RWPE1 (cell line): ENCODE data around the gene LHFPL6.

Experiments
- CTCF ChIA-PET: fragments of 350-600 bp; sonication (Branson Sonifier 250); formaldehyde crosslinking; extraction: SDS; loops from one replicate; lab custom pipeline; 2021; lab: Yijun Ruan, JAX
- POLR2A ChIA-PET: fragments of 400-600 bp; formaldehyde crosslinking; extraction: SDS; loops from one replicate; lab custom pipeline; 2020; ENCODE audit warnings: antibody characterized with exemption; ENCODE audit not compliant: low non-redundant PET; lab: Yijun Ruan, JAX
- DNase-seq: peaks from one replicate; pipeline ENCODE4 v3.0.0; 2012; ENCODE audit warnings: low spot score
- H3K27ac ChIP-seq: fragments of 450-650 bp; 2 replicates; pipeline ENCODE4 v1.5.1; 2017
- CTCF ChIP-seq: fragments of 450-650 bp; conservative IDR thresholded peaks from 2 replicates; pipeline ENCODE4 v1.5.1; 2017; ENCODE audit warnings: low read depth, mild to moderate bottlenecking

Gene LHFPL6

DNA sequence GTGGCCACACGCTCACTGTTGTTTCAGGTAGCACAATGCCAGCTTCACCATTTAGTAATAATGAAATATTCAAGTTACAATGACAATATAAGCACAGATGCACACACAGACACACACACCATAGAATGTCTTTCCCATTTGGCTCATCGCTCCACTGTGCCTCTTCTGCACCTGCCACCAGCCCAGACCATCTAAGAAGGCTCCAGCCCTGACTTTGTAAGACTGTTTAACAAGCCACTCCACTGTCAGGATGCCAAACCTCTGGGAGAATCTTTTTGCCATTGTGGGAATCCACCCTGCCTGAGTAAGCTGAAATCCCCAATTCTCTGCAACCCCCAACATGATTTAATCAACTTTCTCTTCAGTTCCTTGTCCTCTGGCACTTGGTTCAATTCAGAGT, 60.6 kb downstream of the LHFPL6 start:
- TF ChIP-seq CTCF = no peak
- POLR2A ChIA-PET = no interaction called here
- CTCF ChIA-PET = no interaction called here
- DNase-seq = no peak
- H3K27ac ChIP-seq = no peak overlapping the region

GRCh38 chr13:39540929-39541605, 61.9 kb downstream of the LHFPL6 start:
- POLR2A ChIA-PET = no interaction called here
- CTCF ChIA-PET = no interaction called here
- no peak for DNase-seq
- no peak overlapping the region for H3K27ac ChIP-seq
- TF ChIP-seq CTCF = no peak

DNA sequence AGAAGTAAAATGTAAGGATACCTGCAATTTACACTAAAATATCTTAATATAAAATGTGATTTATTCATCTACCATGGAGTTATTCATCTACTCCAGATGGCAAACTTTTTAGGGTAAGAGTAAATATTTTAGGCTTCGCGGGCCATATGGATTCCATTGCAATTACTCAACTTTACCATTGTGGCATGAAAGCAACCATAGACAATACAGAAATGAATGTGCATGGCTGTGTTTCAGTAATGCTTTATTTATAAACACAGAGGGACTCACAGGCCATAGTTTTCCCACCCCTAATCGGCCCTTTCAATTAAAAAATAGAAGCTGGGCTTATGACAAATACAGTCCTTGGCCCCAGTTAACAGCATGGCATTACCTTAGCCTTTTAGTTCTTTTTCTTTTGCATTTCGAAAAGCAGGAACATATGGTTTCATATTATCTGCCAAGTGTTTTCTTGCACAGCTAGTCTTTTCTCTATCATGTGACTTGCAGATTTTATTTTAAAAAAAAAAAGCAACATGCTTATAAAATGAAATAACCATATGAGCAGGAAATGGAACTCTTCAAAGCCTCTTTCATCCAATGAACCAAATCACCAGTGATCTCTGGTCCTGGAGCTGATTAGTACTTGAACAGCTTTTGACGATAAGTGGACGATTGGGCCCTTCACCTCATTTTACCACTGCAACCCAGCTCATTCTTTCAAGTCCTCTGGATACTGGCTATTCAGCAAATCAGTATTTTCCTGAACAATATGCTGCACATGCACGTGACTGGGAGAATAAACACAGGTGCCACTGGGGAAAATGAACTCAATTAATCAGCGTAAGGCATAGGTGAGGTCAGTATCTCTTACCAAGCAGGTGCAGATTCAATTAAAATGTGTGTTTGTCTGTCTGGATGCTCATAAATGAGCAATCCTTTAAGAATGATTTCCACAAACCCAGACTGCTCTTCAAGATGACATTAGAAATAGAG, 63.9 kb downstream of the LHFPL6 start:
- ChIA-PET CTCF (interaction anchor here (0.6 to 0.7 kb wide), 2 partner anchors 125 to 1238 kb away, joined by 3 to 4 read pairs; no protein-coding TSS in a partner anchor), POLR2A (no interaction called here)
- no peak for DNase-seq
- H3K27ac ChIP-seq = no peak overlapping the region
- no peak for TF ChIP-seq CTCF

GRCh38 chr13:39536906-39537305, 66.1 kb downstream of the LHFPL6 start:
- TF ChIP-seq CTCF = no peak
- CTCF ChIA-PET = no interaction called here
- no peak overlapping the region for H3K27ac ChIP-seq
- no peak for DNase-seq
- POLR2A ChIA-PET = no interaction called here

DNA sequence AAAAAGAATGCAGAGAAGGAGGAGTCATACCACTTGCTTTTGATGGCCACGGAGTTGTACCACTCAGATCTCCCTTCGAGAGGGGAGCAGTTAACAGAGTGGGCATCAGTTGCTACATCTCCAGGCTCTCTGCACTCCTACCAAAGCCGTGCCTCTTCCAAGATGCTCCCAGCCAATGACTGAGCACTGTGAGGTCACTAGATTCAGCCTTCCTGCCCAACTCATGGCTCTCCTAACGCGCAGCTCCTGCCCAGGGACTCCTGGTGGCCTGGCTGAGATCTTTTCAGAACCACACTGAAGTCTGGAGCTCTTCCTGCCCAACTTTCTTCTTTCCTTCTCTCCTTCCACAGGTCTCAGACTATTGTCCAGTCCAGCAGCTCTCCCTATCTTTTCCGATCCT, 66.7 kb downstream of the LHFPL6 start:
- ChIA-PET CTCF (interaction anchor here (0.9 kb wide), 1 partner anchor 13 kb away, joined by 3 read pairs; no protein-coding TSS in a partner anchor), POLR2A (no interaction called here)
- TF ChIP-seq CTCF = no peak
- DNase-seq = no peak
- H3K27ac ChIP-seq = no peak overlapping the region

GRCh38 chr13:39533651-39534150, 69.3 kb downstream of the LHFPL6 start:
- CTCF ChIA-PET = no interaction called here
- no peak for DNase-seq
- POLR2A ChIA-PET = no interaction called here
- no peak overlapping the region for H3K27ac ChIP-seq
- TF ChIP-seq CTCF = no peak
